Adrenal gland (tissue), 12 donors: ENCODE measurements around the gene C1orf167. TPM values are rescaled to one million over a fixed set of nuclear protein-coding genes. Genes with fewer than 3 reads are reported as not detected.

Source experiments
- DNase-seq, 7 donors: peaks; one replicate each; pipeline ENCODE4 v3.0.0-alpha.2; 2019 to 2020
- H3K27ac ChIP-seq, 5 donors: fragments of 200-600 bp; sonication (generic) in 4 of 5; 1 replicate in 3 of 5; 2 replicates in 2 of 5; pipeline versions ENCODE4 v1.5.1 to v1.8.0; 2016 to 2020; ENCODE audit warnings: mild to moderate bottlenecking in 1 of 5
- H3K27me3 ChIP-seq: fragments of 200-600 bp; 2 replicates; pipeline ENCODE4 v1.8.0; 2021
- H3K36me3 ChIP-seq, 2 donors: fragments of 200-600 bp; replicated peaks in 1 of 2; 1 replicate in 1 of 2; 2 replicates in 1 of 2; pipeline versions ENCODE4 v1.5.1 to v1.8.0; 2018 to 2022
- H3K4me1 ChIP-seq, 2 donors: fragments of 200-600 bp; replicated peaks in 1 of 2; 1 replicate in 1 of 2; 2 replicates in 1 of 2; pipeline versions ENCODE4 v1.5.1 to v1.8.0; 2018 to 2021
- H3K4me3 ChIP-seq, 4 donors: fragments of 200-600 bp; sonication (generic) in 3 of 4; one replicate each; pipeline ENCODE4 v1.5.1; 2016 to 2018
- H3K9me3 ChIP-seq, 3 donors: fragments of 200-600 bp; sonication (generic) in 1 of 3; replicated peaks in 1 of 3; 1 replicate in 2 of 3; 2 replicates in 1 of 3; pipeline versions ENCODE4 v1.5.1 to v1.8.0; 2016 to 2021
- POLR2A ChIP-seq, 2 donors: fragments of 450-650 bp; IDR thresholded peaks; one replicate each; pipeline ENCODE4 v1.6.1; 2017; ENCODE audit warnings: antibody characterized with exemption in 2 of 2, mild to moderate bottlenecking in 2 of 2, moderate library complexity in 1 of 2
- WGBS, 4 donors: extraction: QIAGEN DNeasy Blood & Tissue Kit in 2 of 4; methylation state at CpG; one replicate each; pipeline versions ENCODE4 v1.1.5 to v1.1.7; 2013 to 2017; 5-methylcytosine and 5-hydroxymethylcytosine counted together
- intact Hi-C, 2 donors: fragments of 100-400 bp; cut with DNase I; formaldehyde crosslinking; loops; one replicate each; pipeline versions ENCODE4 v1.14.1 to v1.15.0; 2022 to 2023
- polyA plus RNA-seq, 3 donors: library from polyadenylated mRNA; stranded (reverse); fragments of 200-250 nt in 2 of 3; fragments of 350-450 nt in 1 of 3; fragmentation: Illumina TruSeq in 1 of 3; extraction: RNeasy Lipid Tissue Mini Kit (QIAGEN cat#74804) in 1 of 3; gene quantifications; one replicate each; pipeline ENCODE4 v1.2.3, GENCODE V29; 2013 to 2014
- total RNA-seq, 9 donors: library from RNA; depleted of rRNA in 4 of 9; stranded (reverse); fragments of >200 nt in 4 of 9; fragments of 120-200 nt in 1 of 9; fragmentation: NEBNext Ultra II Directional in 1 of 9; extraction: Animal tissue kit (Norgen Biotek cat#: 25700) in 1 of 9; gene quantifications; one replicate each; pipeline versions ENCODE4 v1.1.0 to v1.2.4, GENCODE V29; 2013 to 2023
- TF ChIP-seq, protein P1 (sequence below), 6 experiments: fragments of 450-650 bp in 4 of 6; fragments of 200-600 bp in 2 of 6; sonication (generic) in 1 of 6; IDR thresholded peaks; 1 replicate in 5 of 6; 2 replicates in 1 of 6; pipeline versions ENCODE4 v1.5.1 to v1.8.0; 2016 to 2021; ENCODE audit warnings: antibody characterized with exemption in 6 of 6, mild to moderate bottlenecking in 2 of 6, moderate library complexity in 1 of 6
- donor health status: healthy with polysubstance abuse.
- donor health status: Bipolar disorder and iron deficiency.
- donor health status: DM: yes; HTN: yes; CAD: no.
- donor health status: DM: no; HTN: no; CAD: no.
- donor health status: DM: no; HTN: no; CAD: no.
- donor health status: DM: yes; HTN: yes; CAD: no.

Gene C1orf167
- total and polyA plus RNA-seq, 12 donors: 0.32 to 13.2 (median 3.2) TPM; not detected in 2

GRCh38 chr1:11804666-11805421 lies 42.9 kb downstream of the C1orf167 start:
- Histone ChIP-seq H3K4me1 (peaks cover 46 to 69% of the 10 kb centered on the region in 2 donors), H3K36me3 (peaks cover 0 to 24% of the 10 kb centered on the region in 2 donors), H3K9me3 (no peaks in the 10 kb centered on the region), H3K4me3 (peak overlapping the region; percentile 7 to 83 (median 79)), H3K27me3 (no peaks in the 10 kb centered on the region), H3K27ac (peak overlapping the region; percentile 85 to 99 (median 98))
- DNase-seq: peak; percentile 59 to 83 (median 73)
- TF ChIP-seq POLR2A (IDR thresholded peaks at IDR 0.05): no peak
- TF ChIP-seq, protein P1, sequence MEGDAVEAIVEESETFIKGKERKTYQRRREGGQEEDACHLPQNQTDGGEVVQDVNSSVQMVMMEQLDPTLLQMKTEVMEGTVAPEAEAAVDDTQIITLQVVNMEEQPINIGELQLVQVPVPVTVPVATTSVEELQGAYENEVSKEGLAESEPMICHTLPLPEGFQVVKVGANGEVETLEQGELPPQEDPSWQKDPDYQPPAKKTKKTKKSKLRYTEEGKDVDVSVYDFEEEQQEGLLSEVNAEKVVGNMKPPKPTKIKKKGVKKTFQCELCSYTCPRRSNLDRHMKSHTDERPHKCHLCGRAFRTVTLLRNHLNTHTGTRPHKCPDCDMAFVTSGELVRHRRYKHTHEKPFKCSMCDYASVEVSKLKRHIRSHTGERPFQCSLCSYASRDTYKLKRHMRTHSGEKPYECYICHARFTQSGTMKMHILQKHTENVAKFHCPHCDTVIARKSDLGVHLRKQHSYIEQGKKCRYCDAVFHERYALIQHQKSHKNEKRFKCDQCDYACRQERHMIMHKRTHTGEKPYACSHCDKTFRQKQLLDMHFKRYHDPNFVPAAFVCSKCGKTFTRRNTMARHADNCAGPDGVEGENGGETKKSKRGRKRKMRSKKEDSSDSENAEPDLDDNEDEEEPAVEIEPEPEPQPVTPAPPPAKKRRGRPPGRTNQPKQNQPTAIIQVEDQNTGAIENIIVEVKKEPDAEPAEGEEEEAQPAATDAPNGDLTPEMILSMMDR (IDR thresholded peaks at IDR 0.05): no peak
- 3 to 5% (median 4%) methylated on average over 13 to 17 of the region's 17 CpGs for WGBS, 4 donors
- intact Hi-C loops: no loop called here

GRCh38 chr1:11805422-11806306 lies 43.7 kb downstream of the C1orf167 start, which contains the start of the genes CLCN6 and MTHFR:
Gene CLCN6 (plus strand): TSS chr1:11806191. CDS start chr1:11806263, 72 bp downstream.
Gene MTHFR (minus strand): TSS chr1:11805964. CDS start chr1:11803116, 2,848 bp downstream.
- peaks cover 46 to 65% of the 10 kb centered on the region in 2 donors for H3K4me1 ChIP-seq
- peak within 1 kb of the TSS; percentile 63 to 83 (median 79) for H3K4me3 ChIP-seq
- H3K9me3 ChIP-seq: no peaks in the 10 kb centered on the region
- 0 to 1% (median 0%) methylated on average over 17 to 72 of the region's 72 CpGs for whole genome bisulfite sequencing, 4 donors
- H3K36me3 ChIP-seq: peaks cover 0 to 16% of the 10 kb centered on the region in 2 donors
- H3K27ac ChIP-seq: peak within 1 kb of the TSS; percentile 85 to 99 (median 98)
- peak; percentile 100 for DNase-seq
- TF ChIP-seq, protein P1 (IDR thresholded peaks at IDR 0.05): no peak
- peak; percentile 76 to 95 for TF ChIP-seq POLR2A (IDR thresholded peaks at IDR 0.05)
- H3K27me3 ChIP-seq: no peaks in the 10 kb centered on the region
- intact Hi-C loops: no loop called here

- Histone ChIP-seq H3K4me3 (peak overlapping the region in 3 of 4 donors; percentile 63 to 82 (median 76)), H3K4me1 (peaks cover 46 to 58% of the 10 kb centered on the region in 2 donors), H3K9me3 (no peaks in the 10 kb centered on the region), H3K27ac (peak overlapping the region; percentile 80 to 99 (median 98)), H3K27me3 (no peaks in the 10 kb centered on the region), H3K36me3 (peaks cover 0 to 14% of the 10 kb centered on the region in 2 donors)
- TF ChIP-seq, protein P1 (IDR thresholded peaks at IDR 0.05): peak in 2 of 6 experiments; percentile 4 to 5
- TF ChIP-seq POLR2A (IDR thresholded peaks at IDR 0.05): peak in 1 of 2 donors; percentile 16
- DNase-seq: peak in 6 of 7 donors; percentile 47 to 80 (median 52)
- WGBS, 4 donors: 0 to 2% (median 1%) methylated on average over 13 to 20 of the region's 20 CpGs
- intact Hi-C loops: no loop called here
Observed at GRCh38 chr1:11806307-11806936, 44.4 kb downstream of the C1orf167 start.
